Measurements from ENCODE around the gene DHX34.

DNA sequence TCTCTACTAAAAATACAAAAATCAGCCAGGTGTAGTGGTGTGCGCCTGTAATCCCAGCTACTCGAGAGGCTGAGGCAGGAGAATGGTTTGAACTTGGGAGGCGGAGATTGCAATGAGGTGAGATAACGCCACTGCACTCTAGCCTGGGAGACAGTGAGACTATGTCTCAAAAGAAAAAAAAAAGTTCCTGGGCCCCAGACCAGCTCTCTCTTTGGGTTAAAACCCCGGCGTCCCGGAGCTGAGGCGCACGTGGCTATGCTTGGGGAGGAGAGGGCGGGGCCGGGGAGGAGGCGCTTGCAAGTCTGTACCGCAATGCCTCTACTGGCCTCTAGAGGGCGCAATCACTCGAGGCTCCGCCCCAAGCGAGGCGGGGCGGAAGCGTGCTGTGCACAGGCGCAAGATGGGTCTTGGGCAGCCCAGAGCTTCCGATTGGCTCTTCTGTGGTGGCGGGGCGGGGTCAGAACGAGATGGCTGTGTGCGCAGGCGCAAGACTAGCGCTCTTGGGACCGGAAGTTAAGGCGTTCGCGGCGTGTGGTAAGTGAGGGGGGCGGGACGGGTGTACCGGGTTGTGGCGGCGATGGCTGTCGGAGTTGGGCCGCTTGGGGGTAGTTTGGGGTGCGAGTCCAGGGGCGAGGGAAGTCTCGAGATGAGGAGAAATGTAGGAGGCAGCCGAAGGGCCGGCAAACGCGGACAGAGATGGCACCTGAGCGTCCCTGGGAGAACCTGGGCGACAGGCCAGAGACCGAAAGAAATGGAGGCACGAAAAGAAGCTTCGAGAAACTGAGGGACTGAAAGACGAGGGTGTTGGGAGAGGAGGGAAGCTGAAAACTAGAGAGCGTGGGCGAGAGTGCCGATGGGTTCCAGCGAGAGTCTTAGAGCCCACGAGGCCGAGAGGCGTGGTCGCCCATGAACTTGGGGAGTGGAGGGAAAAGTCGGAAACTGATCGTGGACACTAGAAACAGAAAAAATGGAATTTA lies at the start of gene DHX34:
- TF ChIP-seq YY1 (IDR thresholded peaks at IDR 0.05; ENCODE audit: insufficient read depth, insufficient read length): no peak
- no peak for TF ChIP-seq SUZ12 (IDR thresholded peaks at IDR 0.05; ENCODE audit: extremely low read depth, insufficient read depth, insufficient read length)
- no peak for TF ChIP-seq ZNF274 (IDR thresholded peaks at IDR 0.05; ENCODE audit: low read depth, low read length)

All from NT2/D1 (cell line).